Measurements from ENCODE around the gene PHF12.

Gene PHF12

GRCh38 chr17:28858801-28859355 is 92.4 kb downstream of the PHF12 start:
- DNase-seq (ENCODE audit: low spot score): no peak
- no peak for TF ChIP-seq CTCF (IDR thresholded peaks at IDR 0.05; ENCODE audit: borderline replicate concordance, control extremely low read depth, extremely low read depth, insufficient read depth, missing control alignments)
- in situ Hi-C loops (cut with MboI; ENCODE audit: low sequenced_read_pairs, unreplicated experiment): no loop called here

- no peak for DNase-seq (ENCODE audit: low spot score)
- no peak for TF ChIP-seq CTCF (IDR thresholded peaks at IDR 0.05; ENCODE audit: borderline replicate concordance, control extremely low read depth, extremely low read depth, insufficient read depth, missing control alignments)
- in situ Hi-C loops (cut with MboI; ENCODE audit: low sequenced_read_pairs, unreplicated experiment): no loop called here
Observed at GRCh38 chr17:28857905-28858800, 93.2 kb downstream of the PHF12 start.

- no peak for DNase-seq (ENCODE audit: low spot score)
- no peak for TF ChIP-seq CTCF (IDR thresholded peaks at IDR 0.05; ENCODE audit: borderline replicate concordance, control extremely low read depth, extremely low read depth, insufficient read depth, missing control alignments)
- in situ Hi-C loops (cut with MboI; ENCODE audit: low sequenced_read_pairs, unreplicated experiment): no loop called here
Observed at GRCh38 chr17:28856028-28856574, 95.2 kb downstream of the PHF12 start.

GRCh38 chr17:28855336-28855679 is 96.0 kb downstream of the PHF12 start:
- TF ChIP-seq CTCF (IDR thresholded peaks at IDR 0.05; ENCODE audit: borderline replicate concordance, control extremely low read depth, extremely low read depth, insufficient read depth, missing control alignments): no peak
- DNase-seq (ENCODE audit: low spot score): no peak
- in situ Hi-C loops (cut with MboI; ENCODE audit: low sequenced_read_pairs, unreplicated experiment): no loop called here

Data from GM13976 (cell line).